Measurements from ENCODE around the gene SFXN5.

The SFXN5 gene

DNA sequence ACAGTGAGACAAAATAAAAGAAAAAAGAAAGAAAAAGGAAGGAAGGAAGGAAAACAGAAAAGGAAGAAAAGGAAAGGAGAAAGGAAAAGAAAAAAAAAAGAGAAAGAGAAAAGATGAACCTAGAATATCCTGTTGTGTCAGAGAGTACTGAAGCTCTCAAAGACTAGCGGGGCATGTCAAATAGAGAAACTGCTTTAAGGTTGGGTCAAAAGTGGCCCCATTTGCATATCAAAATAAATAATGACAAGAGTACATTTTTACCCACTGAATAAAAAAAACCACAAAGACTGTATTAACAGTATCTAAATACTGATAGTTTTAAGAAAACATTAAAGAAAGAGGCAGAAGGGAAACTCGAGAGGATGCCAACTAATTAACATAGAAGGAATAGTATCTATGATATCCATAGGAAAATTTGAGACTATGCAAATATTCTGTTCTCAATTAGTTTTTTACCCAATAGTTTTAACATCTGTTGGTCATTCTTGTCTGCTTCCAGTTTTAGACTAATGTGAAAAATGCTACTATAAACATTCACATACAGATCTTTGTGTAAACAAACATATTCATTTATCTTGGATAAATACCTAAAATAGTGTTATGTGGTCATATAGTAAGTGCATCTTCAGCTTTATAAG is 53.2 kb downstream of the SFXN5 start:
- no peak for DNase-seq

DNA sequence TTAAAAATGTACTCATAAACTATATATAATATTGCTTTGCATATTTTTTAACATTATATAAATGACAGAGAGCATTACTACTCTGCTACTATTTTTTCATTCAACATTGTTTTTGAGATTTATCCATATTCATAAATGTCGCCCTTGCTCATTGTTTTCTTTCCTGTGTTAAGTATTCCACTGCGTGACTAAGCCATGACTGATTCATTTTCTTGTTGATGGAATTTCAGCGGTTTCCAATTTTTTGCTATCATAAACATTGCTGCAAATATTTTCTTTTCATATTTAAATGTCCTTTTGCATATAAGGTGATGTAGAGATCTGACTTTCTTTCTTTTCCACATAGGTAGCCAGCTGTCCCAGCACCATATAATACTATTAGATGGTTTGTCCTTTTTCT is 57.6 kb downstream of the SFXN5 start:
- DNase-seq: no peak

DNA sequence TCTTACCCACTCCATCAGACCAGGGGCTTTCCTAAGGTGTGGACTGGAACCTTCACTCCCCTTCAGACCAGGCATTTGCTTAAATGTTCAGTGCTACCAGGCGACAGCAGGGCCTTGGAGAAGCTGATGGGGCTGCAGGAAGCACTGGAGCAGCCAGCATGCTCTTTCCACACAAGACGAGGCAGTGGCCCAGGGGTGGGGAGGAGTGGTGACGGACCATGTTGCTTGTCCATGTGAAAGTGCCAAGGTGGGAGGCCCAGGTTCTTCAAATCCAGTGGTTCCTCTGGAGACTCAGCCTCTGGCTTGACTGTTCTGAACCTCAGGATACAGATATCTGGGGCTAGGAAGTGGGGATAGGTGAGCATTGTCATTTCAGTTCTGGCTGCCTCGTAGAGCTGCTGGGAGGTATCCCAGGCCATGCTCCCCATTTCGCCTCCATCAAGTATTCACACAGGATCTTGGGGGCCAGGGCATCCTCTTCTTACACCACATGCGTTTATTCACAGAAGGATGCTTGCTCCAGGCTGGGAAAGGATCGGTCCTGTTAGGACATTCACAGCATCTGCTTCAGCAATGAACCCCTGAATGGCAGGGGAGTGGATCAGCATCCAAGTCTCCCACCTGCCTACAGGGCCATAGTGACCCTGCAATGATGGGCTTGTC is 62.2 kb downstream of the SFXN5 start:
- no peak for DNase-seq

DNA sequence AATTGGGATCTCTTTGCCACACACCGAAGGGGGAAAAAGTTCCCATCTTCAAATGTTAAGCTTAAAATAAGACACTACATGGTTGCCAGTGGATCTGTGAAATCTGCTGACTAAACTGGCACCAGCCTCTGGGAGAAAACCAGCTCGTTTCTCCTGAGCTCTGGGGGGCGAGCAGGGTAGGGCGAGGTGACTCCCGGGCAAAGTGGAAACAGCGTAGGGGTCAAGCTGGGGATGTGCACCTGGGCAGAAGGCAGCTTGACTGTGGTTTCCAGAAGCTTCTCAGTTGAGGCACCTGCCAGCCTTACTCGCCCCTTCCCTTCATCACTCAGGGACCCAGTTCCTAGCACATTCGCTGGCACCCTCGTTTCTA is 62.8 kb downstream of the SFXN5 start:
- DNase-seq: no peak

DNA sequence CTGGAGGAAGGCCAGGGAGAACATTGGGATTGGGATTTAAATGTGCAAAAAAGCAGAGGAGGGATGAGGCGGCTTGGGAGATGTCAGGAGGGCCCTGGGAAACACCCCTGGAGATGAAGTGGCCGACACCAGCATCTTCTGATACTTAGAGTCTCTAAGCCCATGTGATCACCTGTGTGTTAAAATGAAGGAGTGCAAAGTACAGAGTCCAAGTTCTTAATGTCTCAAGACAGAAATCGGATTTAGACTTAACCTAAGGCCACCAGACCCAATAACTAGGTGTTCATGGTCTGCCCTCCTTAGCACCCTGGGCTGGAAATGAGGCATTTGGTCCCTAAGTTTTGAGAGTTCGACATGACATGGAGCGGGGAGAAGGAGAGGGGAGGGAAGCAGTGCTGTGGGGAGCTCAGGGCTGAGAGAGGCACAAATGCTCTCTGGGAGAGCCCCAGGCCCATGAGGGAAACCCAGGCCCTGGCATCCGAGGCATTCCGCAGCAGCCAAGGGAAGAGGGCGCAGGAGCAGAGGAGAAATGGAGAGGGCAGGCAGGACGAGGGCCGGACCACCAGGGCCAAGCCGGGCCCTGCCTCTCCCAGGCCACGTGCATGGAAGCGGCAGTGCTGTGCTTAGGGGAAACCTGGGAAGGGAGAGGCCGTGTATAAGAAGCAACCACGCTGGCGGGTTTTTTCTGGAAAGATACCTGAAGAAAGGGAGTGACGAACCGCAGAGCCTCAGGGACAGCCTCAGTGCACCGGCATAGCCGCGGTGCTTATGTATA is 63.3 kb downstream of the SFXN5 start:
- no peak for DNase-seq

DNA sequence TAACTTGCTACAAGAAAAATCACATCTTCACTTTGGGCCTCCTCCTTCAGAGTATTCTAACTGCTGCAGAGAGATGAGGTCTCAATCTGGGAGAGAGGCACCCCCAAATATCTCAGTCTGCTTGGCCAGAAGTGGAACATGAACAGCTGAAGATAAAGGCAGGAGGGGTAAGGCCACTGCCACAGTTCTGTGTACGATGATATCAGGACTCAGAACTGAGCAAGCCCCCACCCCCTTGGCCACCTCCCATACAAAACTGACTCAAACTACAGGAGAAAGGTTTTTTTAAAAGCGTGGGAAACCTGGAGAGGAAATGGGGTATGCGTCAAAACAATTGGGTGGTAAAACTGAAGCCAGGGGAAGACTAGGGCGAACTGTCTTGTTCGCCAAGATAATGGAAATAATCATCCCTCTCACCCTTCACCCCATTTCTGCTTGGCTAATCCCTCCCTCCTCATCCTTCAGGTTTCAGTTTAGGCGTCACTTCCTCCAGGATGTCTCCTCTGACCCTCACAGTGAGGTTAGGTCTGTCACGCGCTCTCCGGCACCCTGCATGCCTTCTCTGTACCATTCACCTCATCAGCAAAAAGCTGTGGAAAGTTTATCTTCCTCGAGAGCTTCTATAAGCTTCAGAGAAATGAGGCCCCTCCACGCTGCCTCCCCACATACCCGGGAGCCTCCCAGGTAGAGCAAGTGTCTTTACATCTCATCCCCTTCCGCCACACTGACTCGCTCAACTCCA is 64.4 kb downstream of the SFXN5 start:
- peak; percentile 9 for DNase-seq

DNA sequence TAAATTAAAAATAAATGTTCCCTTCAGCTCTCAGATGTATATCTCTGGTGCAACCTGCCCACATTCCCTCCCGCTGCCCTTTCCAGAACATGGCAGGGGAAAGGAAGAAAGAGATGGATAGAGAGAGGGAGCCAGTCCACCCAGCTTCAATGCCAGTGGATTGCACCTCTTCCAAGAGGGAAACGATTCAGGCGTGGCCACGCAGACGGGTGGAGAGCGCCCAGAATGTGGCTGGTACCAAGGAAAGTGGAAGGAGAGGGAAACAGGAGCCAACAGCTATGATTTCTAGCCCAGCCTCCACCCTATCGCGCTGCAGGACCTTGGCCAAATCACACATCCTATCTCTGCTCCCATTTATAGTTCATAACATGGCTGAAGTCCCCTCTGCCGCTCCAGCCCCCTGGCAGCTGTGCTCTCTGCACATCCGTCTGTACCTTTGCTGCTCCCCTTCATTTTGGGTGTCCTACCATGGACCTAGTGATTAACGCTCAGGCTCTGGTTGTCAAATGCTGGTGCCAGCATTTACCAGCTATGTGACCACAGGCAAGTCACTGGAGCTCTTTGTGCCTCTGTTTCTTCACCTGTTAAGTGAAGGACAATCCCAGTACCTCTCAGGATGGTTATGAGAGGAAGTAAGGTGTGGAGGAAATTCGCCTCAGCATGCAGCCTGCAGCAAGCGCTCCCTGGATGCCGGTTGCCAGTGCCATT is 66.5 kb downstream of the SFXN5 start:
- no peak for DNase-seq

DNA sequence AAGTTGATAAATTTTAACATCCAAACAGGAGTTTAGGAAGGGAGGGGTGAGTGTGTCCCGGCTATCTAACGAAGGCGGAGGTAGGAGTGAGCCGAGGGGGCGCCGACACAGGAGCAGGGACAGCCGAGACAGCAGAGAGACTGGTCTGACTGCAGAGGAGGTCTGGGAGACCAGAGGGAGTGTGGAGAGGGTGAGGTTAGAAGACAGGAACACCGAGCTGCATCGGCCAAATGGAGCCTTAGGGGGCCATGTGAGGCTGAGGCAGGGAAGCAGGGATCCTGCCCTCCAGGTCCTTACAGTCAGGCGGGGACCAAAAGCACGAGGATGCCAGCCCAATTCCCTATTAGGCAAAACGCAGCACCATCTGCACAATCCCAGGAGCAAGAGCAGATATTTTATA is 67.0 kb downstream of the SFXN5 start:
- no peak for DNase-seq

DNA sequence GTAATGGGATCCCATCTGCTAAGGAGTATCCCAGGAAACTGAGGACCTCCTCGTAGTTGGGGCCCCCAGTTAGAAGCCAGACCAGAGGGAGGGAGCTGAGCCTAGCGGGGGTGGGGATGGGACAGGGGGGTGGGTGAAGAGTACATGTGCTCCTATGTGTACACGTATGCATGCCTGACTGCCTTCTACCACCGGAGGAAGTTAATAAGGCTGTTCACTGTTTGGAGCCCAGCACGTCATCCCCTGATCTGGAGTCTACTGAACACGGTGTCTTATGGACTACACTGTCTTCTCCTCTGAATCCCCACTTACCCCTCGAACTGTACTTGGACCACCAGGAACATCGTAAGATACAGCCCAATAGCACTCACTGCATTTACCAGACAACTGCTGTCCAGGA is 68.5 kb downstream of the SFXN5 start:
- no peak for DNase-seq

DNA sequence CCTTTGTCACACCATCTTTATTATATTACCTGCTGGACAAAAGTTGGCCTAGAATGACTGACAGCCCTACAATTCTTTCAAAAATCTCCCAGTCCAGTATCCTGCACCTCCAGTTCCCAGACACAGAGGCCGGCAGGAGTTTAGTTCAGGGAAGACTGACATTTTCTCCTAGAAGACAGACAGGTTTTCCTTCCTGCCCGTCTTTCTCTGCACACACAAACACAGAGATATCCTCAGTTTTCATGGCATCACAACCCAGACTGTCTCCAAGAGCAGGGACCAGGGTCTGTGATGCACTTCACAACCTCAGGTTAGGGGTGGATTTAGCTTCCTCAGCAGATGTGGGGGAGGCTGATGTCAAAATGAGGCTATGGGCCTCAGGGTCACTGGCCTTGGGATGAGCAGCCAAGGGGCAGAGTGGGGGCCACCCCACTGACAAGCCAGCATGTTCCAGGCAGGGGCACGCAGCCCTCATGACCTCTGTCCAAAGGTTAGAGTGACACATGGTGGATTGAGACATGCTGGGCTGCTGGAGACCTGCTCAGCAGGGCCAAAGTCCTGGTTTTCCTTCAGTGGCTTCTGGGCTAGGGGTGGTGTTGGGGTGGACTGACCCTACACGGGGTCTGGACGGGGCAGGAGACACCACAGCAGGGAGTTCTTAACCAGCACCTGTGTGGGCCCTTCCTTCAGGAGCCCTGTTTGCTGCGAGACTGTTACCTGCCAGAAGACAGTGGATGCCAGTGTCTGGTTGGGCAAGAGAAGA is 70.5 kb downstream of the SFXN5 start:
- DNase-seq: no peak

DNA sequence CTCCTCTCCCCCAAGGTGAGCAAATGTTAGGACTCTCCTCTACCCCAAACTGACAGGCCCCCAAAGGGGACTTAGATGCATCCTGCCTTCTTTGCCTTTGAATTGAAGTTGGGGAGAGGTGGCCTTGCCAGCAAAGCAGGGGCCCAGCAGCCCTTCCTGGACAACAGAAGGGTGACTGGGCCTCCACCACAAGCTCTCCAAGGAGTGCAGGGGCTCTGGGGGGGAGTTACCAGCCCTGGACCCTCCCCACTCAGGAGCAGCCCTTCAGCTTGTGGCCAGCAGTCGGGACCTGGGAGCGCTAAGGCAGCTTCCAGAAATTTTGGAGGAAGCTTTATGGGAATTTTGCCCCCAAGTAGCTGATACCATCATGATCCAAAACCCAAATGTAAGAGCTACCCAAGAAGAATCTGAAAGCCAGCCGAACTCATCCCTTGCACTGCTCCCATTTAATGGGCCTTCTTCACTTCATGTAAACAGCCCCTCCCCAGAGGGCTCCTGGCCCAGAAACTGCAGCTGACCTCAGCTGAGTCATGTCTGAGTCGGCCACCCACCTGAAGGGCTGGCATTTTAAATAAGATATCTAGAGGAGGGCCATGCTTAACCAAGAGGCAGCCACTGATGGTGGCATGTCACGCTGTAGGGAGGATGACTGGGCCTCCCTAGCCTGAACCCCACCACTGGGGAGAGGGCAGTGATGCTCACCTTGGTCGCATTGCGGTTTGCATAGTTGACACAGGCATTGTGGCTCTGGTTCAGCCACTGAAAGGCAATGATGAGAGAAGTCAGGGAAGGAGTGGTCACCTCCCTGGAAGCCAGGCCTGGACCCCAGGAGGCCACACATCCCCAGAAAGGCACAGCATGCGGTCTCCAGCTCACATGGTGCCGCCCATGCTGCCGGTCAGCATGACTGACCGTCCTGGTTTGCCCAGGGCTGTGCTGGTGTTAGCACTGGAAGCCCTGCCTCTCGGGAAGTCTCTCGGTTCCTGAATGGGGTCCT is 71.5 kb downstream of the SFXN5 start:
- DNase-seq: no peak

DNA sequence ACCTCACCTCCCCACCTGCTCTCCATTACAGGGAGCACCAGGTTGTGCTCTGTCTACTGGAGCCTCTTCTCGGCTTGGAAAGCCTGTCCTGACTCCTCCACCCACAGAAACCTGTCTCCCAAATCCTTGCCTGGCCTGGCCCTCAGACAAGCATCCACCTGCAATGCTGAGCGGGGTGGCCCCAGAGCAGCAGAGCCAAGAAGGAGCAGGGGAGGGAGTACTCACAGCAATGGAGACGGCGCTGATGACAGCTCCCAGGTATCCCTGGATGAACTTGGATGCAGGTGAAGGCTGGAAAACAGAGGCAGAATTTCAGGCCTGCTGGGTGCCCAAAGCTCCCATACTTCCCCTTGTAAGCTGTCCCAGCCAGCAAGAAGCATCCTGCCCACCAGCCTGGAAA is 72.8 kb downstream of the SFXN5 start:
- DNase-seq: no peak

DNA sequence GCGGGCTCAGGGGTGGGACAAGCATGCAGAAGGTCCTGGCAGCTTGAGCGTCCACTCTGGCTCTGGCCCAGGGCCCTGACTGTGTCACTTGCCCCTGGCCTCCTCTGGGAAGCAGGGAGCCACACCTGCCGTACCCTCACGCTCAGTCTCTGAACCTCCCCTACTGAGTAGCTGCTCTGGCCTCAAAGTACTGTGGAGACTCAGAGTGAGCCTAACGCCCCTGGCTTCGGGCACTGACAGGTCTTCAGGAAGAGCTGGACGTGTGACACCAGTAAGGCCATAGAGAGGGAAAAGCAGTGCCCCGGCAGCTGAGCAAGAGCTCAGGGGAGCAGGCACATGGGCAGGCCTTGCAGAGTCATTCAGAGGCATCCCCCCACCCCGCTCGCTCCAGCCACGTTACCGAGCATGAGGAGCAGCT is 73.3 kb downstream of the SFXN5 start:
- no peak for DNase-seq

DNA sequence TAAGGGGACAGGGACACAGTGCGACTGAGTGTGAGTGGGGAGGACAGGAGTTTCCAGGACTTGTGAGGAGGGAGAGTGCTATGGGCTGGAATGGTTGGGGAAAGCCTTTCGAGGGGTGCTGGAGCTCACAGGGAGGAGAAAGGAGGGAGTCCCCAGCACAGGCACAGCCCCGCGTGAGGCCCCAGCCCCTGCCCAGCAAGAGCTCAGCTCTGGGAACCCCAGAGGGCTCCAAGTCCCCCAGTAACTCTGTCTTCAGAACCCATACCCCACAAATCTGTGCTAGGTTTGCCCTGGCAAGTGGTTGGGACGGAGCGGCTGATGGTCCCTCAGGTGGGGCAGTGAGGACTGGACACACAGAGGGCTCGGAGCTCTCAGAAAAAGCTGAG is 75.4 kb downstream of the SFXN5 start:
- no peak for DNase-seq

DNA sequence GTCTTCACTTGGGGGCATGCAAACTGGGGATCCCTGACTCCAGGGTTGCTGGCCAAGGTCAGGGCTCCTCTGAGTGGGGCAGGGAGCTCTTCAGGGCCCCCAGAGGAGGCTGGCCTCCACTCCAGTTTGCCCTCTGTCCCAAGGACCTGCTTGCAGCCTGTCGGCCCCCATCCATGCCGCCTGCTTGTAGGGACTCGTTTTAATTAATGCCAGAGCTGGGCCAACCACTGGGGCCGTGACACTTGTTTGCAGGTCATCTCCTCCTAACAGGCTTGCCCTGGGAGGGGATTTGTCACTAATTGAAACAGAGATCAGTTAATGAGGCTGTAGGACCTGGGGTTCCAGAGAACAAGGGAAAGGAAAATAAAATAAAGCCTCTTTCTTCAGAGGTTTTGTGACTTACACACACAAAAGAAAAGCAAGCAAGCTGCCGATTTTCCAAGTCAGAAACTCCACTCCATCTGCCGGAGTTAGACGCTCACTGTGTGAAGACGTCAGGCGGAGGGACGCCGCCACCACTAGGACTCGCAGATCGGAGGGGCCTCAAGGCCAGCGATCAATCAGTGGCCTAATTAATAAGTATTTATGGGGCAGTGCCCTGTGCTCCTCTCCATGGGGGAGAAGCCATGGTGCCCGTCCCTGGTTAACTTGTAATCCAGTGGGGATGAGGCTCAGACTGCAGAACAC is 75.9 kb downstream of the SFXN5 start:
- DNase-seq: no peak

DNA sequence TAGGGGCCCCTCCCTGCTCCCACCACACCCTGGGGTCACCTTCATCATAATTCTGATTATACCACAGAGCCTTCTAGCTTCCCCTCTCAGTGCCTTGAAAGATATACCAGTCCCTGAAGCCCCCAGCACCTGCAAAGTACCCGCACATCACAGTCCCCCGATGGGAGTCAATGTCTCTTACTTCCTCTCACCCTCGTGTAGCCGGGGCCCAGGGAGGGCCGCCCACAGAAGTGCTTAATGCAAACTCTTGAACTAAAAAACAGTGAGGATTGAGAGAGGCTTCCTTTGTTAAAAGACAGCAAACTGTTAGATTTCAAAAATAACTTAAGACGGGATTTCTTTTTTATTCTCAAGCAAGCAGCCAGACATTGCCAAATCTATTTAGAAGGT is 76.5 kb downstream of the SFXN5 start:
- no peak for DNase-seq

DNA sequence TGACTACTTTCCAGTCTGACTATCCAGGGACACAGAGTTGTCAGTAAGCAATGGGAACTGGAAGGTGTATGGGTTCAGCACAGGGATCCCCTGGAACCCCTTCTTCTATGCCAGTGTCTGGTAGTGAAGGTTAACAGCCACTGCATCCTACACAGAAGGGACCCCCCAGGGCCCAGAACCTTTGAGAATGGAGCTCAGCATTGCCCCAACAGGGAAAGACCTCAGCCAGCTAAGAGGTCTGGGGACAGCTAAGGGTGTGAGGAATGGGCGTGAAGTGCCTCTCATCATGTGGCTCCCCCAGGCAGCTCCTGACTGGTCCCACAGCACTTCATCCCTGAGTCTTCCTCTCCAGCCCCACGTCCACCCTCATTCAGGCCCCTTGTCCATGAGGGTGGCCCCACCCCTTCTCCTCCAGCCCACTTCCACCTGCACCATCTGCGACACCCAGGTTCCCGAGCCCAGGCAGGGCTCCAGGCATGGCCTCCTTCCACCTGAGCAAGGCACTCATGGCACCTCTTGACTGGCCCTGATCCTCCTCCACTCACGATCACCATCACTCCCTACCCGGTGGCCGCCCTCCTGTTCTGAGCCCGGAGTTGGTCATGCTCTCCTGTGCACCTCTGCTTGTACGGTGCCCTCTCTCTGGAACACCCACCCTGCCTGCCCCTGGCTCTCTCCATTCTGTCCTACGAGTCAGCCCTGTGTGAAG is 77.1 kb downstream of the SFXN5 start:
- DNase-seq: no peak

DNA sequence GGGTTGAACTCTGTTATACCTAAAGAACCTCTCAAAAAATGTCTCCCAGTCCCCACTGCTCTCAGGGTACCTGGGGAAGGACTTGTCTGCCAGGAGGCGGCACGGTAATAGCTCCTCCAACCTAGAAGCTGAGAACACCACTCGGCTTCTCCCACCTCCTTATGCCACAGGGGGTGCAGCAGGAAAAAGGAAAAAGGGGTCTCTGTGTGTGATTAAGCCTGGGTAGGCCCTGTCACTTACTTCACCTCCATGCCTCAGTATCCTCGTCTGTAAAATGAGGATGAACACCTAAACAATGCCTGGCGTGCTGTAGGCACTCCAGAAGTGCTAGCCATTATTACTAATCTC is 77.6 kb downstream of the SFXN5 start:
- DNase-seq: no peak

DNA sequence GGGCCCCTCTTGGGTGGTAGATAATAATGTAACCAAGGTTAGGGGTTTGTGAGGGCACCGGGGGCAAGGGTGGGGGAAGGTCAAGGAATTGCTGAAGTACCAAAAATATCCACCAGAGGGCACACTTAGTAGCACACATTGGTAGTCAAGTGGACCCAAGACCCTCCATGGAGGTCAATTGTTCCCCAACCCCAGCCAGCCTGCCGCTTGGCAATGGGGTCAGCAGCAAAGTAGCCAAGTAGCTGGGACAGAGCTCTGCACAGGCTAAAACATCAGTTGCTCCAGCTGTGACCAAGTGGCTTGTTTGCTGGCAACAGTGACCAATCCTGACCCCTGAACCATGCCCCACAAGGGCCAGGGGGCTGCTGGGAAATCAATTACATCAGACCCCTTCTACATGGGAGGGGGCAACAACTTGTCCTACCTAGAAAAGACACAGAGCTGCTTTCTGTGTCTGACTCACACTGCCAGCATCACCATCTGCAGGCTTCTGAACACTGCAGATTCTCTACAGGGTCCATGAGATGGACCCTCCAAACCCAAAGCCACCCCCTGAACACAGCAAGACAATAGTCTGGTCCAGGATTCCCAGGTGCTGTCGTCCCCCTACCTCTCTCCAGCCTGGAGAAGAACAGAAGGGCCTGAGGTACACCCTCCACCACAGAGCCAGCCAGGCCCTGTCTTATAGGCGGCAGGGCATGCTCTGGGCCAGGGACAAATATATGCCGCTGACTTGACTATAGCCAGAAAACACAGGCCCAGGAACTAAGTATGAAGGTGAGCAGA is 78.2 kb downstream of the SFXN5 start:
- peak; percentile 71 for DNase-seq
